ENCODE results near the gene ALOXE3.
A peak's percentile ranks its signal among the peaks of the same experiment; 100 is the strongest.

The ALOXE3 gene

DNA sequence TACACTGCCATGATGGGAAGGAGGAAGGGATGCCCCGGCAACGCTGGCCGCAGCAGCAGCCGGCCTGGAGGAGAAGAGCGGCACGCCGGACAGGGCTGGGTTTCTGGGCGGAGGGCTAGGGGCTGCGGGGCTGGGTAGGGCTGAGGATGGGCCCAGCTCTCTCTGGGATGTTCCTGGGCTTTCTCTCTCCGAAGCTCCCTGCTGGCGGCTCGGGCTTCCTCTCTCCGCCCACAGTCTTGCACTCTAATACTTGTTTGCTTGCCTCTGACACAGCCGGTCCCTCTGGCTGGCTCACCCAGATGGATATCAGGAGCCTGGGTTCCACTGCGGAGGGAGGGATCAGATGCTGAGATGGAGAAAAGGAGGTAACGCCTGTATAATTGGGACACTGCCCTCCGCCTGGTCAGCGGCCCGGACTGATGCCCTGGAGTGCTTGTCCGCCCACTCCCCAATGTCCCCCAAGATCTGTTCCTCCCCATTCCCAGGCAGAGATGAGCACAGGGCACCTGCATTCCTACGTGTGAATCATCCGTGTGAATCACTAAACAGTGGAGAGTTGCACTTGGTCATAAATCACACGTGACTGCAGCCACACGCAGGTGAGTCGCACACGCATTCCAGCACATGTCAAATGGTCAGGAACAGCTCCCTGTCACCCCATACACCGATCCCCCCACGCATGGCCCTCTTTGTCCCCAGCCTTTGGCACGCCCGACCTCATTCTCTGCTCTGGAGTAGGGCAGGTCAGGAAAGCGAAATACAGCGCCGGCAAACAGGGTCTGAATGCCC is at the start of gene ALOXE3:
Gene ALOXE3 (minus strand): TSS at position 535 of the 789 bp plus-strand sequence. CDS start 524 bp downstream, at position 11.
- DNase-seq, result no peak

GRCh38 chr17:8167526-8167925 is 49.2 kb upstream of the ALOXE3 start:
- no peak for DNase-seq

- no peak for DNase-seq
Measured at GRCh38 chr17:8166731-8167130, 48.4 kb upstream of the ALOXE3 start.

- no peak for DNase-seq
Measured at GRCh38 chr17:8164815-8165131, 46.5 kb upstream of the ALOXE3 start.

- peak; percentile 60 for DNase-seq
Measured at GRCh38 chr17:8163978-8164814, 45.9 kb upstream of the ALOXE3 start.

DNA sequence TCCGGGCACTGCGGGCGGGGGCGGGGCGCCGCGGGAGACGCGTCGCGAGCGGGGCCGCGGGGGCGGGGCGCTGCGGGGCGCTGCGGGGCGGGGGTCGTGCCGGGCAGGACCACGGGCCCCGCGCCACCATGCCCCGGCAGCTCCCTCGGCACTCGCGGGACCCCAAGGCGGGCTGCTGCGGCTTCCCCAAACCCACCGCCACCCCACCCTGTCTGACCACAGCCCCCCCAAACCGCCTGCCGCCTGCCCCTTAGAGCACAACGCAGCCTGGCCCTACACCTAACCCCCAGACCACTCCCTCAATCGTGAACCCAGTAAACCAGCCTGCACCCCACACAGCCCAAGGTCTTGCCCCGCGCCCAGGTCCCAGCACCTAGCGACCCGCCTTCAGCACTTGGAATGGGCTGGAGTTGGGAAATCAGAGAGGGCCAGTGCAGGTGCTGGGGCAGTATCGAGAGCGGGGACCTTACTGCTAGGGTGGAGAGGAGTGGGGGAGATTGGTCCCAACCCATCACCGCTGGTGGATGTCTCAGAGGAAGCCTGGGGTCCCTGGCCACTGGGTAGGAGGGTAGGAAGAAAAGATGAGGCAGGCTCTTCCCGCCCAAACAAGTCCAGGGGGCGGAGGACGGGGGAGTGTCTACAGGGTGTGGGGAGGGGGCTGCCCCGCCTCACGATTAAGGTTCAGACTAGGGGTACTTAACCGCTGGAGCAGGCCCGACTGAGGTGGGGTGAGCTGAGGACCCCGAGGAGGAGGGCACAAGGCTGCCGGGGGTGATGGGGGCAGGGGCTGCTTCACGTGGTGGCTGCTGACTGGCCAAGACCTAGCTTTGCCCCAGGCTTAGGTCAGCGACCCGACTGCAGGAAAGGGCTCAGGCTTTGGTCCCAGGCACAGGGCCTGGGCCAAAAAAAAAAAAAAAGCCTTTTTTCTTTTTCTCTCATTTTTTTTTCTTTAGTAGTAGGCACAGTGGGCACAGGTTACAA is 45.0 kb upstream of the ALOXE3 start:
- no peak for DNase-seq

GRCh38 chr17:8162233-8162996 is 44.1 kb upstream of the ALOXE3 start, which contains the start of gene VAMP2:
Gene VAMP2, minus strand, starts transcription at chr17:8162948. Its CDS starts 69 bp downstream, at chr17:8162879.
- peak; percentile 88 for DNase-seq

DNA sequence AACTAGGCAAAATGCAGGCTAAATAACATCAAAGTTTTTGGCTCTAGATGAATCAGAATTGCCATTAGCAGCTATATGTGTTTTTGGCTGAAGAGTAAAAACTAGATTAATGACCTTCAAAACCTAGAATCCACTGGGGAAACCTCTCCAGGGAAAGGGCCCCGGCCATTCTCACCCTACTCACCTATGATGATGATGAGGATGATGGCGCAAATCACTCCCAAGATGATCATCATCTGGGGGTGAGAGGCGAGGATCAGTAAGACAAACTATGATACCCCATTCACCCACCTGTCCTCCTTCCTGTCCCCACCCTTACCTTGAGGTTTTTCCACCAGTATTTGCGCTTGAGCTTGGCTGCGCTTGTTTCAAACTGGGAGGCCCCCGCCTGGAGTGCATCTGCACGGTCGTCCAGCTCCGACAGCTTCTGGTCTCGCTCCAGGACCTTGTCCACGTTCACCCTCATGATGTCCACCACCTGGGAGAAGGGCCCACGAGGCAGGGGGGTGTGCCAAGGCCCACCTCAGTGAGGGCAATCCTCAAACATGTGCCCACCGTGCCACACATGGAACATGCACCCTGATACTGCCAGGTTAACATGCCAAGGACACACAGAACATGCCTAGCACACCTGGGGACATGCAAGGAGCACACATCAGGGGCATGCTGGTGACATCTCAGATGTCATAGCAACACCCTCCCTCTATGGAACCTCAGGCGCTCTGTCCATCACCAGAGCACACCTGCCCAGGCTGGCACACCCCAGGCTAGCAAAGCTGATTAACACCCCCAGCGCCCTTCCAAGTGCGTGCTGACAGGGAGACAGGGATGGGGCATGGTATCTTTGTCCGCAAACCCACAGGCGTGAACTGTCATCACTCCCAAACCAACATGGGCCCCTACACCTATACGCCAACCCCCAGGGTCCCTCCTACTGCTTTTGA is 43.2 kb upstream of the ALOXE3 start:
- no peak for DNase-seq

GRCh38 chr17:8160741-8161221 is 42.5 kb upstream of the ALOXE3 start:
- DNase-seq, result peak; percentile 40

- DNase-seq, result no peak
Measured at GRCh38 chr17:8160224-8160577, 41.9 kb upstream of the ALOXE3 start.

DNA sequence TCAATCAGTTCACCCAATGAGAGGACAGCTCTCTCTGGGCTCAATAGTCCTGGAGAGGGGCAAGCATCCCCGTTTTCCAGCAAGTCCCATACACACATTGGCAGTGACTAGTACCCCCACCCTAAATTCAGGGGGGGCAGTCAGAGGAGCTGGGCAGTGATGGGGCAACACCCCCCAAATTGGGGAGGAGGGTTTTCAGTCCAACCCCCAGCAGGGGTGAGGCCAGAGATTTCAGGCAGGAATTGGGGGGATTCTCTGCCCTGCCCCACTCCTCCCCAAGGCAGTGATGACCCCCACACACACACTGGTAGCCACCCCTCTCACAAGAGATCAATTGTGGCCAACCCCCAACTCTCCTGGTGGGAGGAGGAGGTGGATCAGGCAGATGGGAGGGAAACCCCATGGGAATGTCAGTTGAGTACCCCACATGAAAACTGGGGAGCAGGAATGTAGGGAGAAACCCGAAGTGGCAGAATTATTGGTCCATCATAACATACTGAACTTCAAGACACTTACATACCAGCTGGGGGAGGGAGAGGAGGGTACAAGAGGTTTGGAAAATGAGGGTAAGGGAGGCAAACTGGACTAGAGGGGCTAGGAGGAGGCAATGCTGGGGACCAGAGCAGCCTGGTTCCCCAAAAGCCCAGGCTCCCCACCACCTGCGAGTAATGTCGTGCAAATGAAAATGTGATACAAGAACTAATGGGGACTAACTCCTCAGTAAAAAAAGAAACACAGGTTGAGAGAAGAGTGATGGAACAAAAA is 41.3 kb upstream of the ALOXE3 start:
- DNase-seq, result no peak

- no peak for DNase-seq
Measured at GRCh38 chr17:8159032-8159400, 40.7 kb upstream of the ALOXE3 start.

- peak; percentile 84 for DNase-seq
Measured at GRCh38 chr17:8158267-8159031, 40.1 kb upstream of the ALOXE3 start.

DNA sequence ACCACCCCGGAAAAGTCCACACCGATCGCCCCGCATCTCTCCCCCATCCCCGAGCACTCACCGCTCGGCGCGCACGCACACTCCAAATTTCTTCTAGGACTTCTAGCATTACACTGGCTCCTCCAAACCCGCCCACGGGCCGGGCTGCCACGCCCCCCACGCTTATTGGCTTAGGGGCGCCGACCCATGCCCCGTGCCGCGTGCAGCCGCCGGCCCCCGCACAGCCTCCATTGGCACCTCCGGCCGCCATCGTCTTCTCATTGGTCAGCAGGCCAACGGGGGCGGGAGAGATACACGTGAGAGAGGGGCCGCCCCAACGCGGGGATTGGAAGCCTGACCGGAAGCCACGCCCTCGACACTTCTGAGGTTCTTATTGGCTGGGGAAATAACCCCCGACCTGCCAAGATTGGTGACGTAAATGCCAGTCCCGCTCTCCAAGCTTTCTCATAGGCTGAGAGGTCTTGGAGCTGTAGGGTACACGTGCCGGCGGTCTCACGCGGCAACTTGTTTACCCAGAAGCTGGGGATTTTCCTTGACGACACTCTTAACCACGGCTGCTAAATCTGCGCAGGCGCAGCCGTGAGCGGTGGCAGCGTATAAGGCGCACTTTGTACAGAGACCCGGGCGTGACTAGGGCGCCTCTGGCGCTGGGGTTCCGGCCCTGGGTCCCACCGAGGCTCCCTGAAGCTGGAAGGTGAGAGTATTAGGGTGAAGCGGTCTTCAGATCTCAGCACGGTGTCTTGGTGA is 38.1 kb upstream of the ALOXE3 start:
- peak; percentile 100 for DNase-seq

GRCh38 chr17:8155996-8156245 is 37.6 kb upstream of the ALOXE3 start:
- no peak for DNase-seq

DNA sequence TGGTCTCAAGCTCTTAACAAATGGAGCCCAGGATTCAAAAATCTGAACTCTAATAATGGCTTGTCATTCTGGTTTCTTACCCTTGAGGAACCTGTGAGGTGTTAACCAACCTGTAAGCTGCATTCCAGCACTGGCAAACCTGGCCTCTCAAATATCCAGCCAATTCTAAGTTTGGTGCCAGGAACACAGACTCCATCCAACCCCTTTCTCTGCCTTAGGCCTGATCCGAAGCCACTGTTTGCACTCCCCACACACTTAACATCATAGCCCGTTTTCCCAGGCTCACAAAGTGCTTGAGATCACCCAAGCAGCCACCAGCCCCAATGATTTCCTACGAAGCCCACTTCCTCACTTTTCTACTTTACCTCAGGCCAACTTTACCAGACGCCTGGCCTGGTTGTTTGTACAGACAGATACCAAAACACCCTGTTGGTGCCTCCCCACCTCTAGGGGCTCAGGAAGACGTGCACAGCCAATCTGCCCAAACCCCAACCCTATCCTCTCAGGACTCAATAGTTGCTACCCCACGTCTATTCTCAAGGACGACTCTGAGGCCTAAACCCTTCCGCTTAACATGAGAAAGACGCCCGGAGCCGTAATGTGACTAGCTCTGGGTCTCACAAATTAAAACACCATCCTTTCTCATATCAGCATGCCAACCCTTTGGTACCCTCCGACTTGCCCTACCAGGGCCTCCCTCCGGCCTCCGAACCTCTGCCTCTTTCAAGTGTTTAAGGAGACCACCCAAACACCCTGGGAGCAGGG is 37.1 kb upstream of the ALOXE3 start:
- no peak for DNase-seq

DNA sequence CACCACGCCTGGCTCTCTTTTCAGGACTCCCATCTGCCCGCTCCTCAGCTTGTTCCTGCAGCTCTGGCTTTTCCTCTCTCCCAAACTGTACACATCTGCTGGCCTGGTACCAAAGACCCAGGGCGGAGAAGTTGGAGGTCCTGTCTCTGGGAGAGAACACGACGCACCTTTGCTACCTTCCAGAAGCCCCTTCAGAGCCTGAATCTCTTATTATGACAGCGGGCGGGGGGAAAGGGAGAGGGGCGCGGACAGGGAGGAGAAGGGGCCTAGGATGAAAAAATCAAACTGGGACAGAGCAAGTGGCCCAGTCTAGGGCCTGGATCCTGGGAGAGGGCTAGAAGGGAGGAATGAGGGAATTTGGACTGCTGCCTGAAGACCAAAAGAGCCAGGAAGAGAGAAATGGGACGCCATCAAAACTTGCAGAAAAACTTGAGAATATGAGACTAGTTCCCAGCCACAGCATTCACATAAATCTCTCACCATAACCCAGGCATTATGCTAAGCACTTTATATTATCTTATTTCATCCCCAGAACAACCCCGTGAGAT is 36.4 kb upstream of the ALOXE3 start:
- no peak for DNase-seq
